Testis (tissue), 2 donors: ENCODE measurements around the gene PLEKHA8.

Experiments used
- POLR2A ChIP-seq: fragments of 450-650 bp; IDR thresholded peaks from one replicate; pipeline ENCODE4 v1.6.1; 2017; ENCODE audit warnings: antibody characterized with exemption, mild to moderate bottlenecking, moderate library complexity
- TF ChIP-seq, protein P1 (sequence below), 3 experiments: fragments of 450-650 bp in 2 of 3; fragments of 200-600 bp in 1 of 3; sonication (generic) in 1 of 3; IDR thresholded peaks; one replicate each; pipeline ENCODE4 v1.5.1; 2016 to 2019; ENCODE audit warnings: antibody characterized with exemption in 3 of 3, mild to moderate bottlenecking in 2 of 3, moderate library complexity in 1 of 3

DNA sequence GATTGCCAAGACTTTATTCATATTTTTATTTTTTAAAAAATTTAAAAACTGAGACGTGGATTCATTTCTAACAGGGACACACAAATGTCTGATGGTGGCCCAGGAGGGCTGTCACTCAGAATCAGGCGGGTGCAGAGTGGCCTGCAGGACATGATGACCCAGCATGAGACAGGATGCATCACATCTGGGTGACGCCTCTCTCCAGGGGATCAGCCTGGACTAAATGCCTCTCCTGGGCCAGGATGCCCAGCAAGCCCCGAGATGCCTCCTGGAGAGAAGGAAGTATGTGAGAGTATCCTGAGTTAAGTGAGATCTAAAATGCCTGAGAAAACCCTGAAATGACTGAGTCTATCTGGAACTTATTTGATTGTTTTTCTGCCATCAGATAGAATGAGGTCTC is 89.7 kb downstream of the PLEKHA8 start:
- no peak for TF ChIP-seq POLR2A
- TF ChIP-seq, protein P1, sequence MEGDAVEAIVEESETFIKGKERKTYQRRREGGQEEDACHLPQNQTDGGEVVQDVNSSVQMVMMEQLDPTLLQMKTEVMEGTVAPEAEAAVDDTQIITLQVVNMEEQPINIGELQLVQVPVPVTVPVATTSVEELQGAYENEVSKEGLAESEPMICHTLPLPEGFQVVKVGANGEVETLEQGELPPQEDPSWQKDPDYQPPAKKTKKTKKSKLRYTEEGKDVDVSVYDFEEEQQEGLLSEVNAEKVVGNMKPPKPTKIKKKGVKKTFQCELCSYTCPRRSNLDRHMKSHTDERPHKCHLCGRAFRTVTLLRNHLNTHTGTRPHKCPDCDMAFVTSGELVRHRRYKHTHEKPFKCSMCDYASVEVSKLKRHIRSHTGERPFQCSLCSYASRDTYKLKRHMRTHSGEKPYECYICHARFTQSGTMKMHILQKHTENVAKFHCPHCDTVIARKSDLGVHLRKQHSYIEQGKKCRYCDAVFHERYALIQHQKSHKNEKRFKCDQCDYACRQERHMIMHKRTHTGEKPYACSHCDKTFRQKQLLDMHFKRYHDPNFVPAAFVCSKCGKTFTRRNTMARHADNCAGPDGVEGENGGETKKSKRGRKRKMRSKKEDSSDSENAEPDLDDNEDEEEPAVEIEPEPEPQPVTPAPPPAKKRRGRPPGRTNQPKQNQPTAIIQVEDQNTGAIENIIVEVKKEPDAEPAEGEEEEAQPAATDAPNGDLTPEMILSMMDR (IDR thresholded peaks at IDR 0.05) = no peak
